Heart left ventricle (tissue), 16 donors: ENCODE measurements around the gene CSMD2. TPM values are rescaled to one million over a fixed set of nuclear protein-coding genes. Genes with fewer than 3 reads are reported as not detected.

Source experiments
- ATAC-seq, 4 donors: fragments of 200-7000 bp; cut with Tn5 transposase; one replicate each; pipeline ENCODE4 v1.9.1; 2020 to 2022; ENCODE audit warnings: moderate library complexity in 4 of 4, mild to moderate bottlenecking in 3 of 4, moderate number of reproducible peaks in 1 of 4
- DNase-seq, 5 donors: peaks; one replicate each; pipeline ENCODE4 v3.0.0-alpha.2; 2020
- H3K27ac ChIP-seq, 12 donors: fragments of 200-600 bp; sonication (generic) in 4 of 12; one replicate each; pipeline versions ENCODE4 v1.5.0 to v1.8.0; 2016 to 2022; ENCODE audit warnings: mild to moderate bottlenecking in 2 of 12
- H3K27me3 ChIP-seq, 9 donors: fragments of 200-600 bp; sonication (generic) in 2 of 9; one replicate each; pipeline versions ENCODE4 v1.5.1 to v1.8.0; 2016 to 2022; ENCODE audit warnings: mild to moderate bottlenecking in 3 of 9
- H3K36me3 ChIP-seq, 9 donors: fragments of 200-600 bp; sonication (generic) in 2 of 9; one replicate each; pipeline versions ENCODE4 v1.5.0 to v1.8.0; 2018 to 2022; ENCODE audit warnings: mild to moderate bottlenecking in 2 of 9
- H3K4me1 ChIP-seq, 12 donors: fragments of 200-600 bp; sonication (generic) in 4 of 12; one replicate each; pipeline versions ENCODE4 v1.5.0 to v1.8.0; 2016 to 2022; ENCODE audit warnings: mild to moderate bottlenecking in 3 of 12
- H3K4me3 ChIP-seq, 12 donors: fragments of 200-600 bp; sonication (generic) in 4 of 12; one replicate each; pipeline versions ENCODE4 v1.5.0 to v1.8.0; 2017 to 2022; ENCODE audit warnings: mild to moderate bottlenecking in 9 of 12, moderate library complexity in 4 of 12
- H3K9me3 ChIP-seq, 12 donors: fragments of 200-600 bp; sonication (generic) in 4 of 12; one replicate each; pipeline versions ENCODE4 v1.5.0 to v1.8.0; 2016 to 2022; ENCODE audit warnings: mild to moderate bottlenecking in 1 of 12
- CTCF ChIP-seq, 12 donors: fragments of 200-600 bp; sonication (generic) in 4 of 12; IDR thresholded peaks; one replicate each; pipeline versions ENCODE4 v1.5.0 to v1.8.0; 2018 to 2022; ENCODE audit warnings: antibody characterized with exemption in 12 of 12, mild to moderate bottlenecking in 5 of 12
- POLR2A ChIP-seq, 2 donors: fragments of 450-650 bp; IDR thresholded peaks; one replicate each; pipeline ENCODE4 v1.6.1; 2017; ENCODE audit warnings: antibody characterized with exemption in 2 of 2, mild to moderate bottlenecking in 2 of 2, moderate library complexity in 2 of 2
- WGBS, 4 donors: extraction: QIAGEN DNeasy Blood & Tissue Kit in 2 of 4; methylation state at CpG; one replicate each; pipeline versions ENCODE4 v1.1.5 to v1.1.7; 2013 to 2018; 5-methylcytosine and 5-hydroxymethylcytosine counted together
- intact Hi-C, 10 donors: fragments of 100-400 bp; cut with DNase I; formaldehyde crosslinking; loops; one replicate each; pipeline versions ENCODE4 v1.11.1 to v1.14.2; 2022
- polyA plus RNA-seq, 2 donors: library from polyadenylated mRNA; stranded (reverse); fragments of 200-250 nt; gene quantifications; one replicate each; pipeline ENCODE4 v1.2.3, GENCODE V29; 2013
- total RNA-seq, 9 donors: library from RNA; depleted of rRNA in 2 of 9; stranded (reverse); fragments of >200 nt in 2 of 9; fragmentation: NEBNext Ultra II Directional in 3 of 9; extraction: Animal tissue kit (Norgen Biotek cat#: 25700) in 3 of 9; gene quantifications; one replicate each; pipeline versions ENCODE4 v1.1.0 to v1.2.4, GENCODE V29; 2016 to 2023
- donor health status: ischemic (EF 13 %, LVEDD 7.1; RV severe dilation, severe dysfunction).
- donor health status: healthy with polysubstance abuse.
- donor health status: DM: no; HTN: yes; CAD: no.
- donor health status: DM: no; HTN: no; CAD: no.
- donor health status: ischemic (EF 25% LVEDD 6.9; RV normal size, moderate dysfunction).
- donor health status: ischemic (EF 25% LVEDD 5.7; RV mildly dilated, moderate dysfunction).
- donor health status: healthy.
- donor health status: DM: yes; HTN: yes; CAD: no.
- donor health status: ischemic (EF 35%, LVEDD 5.7; RV mildly dilated, moderate dysfunction).
- donor health status: nonischemic (EF 11% LVEDD 7.7; RV severe dilation, severe dysfunction).
- donor health status: DM: yes; HTN: yes; CAD: no.
- donor health status: PGD.
- donor health status: ischemic (EF 29% LVEDD 5.4; RV normal size, mild dysfunction).
- donor health status: nonischemic (EF 23%, LVEDD 6.1; RV moderate dilation, normal function).

Gene CSMD2
- total and polyA plus RNA-seq, 11 donors = 0.02 to 0.79 (median 0.22) TPM

- Histone ChIP-seq H3K9me3 (peaks cover 0 to 9% (median 0%) of the 10 kb centered on the region in 12 donors), H3K27ac (no peak overlapping the region), H3K27me3 (no peaks in the 10 kb centered on the region), H3K36me3 (no peaks in the 10 kb centered on the region), H3K4me1 (no peaks in the 10 kb centered on the region), H3K4me3 (no peak overlapping the region)
- TF ChIP-seq CTCF (IDR thresholded peaks at IDR 0.05) (no peak), POLR2A (IDR thresholded peaks at IDR 0.05) (no peak)
- DNase-seq (no peak), ATAC-seq (no peak)
- 75 to 82% (median 78%) methylated on average over 3 of the region's 3 CpGs for WGBS, 4 donors
- intact Hi-C loops = no loop called here
Measured at GRCh38 chr1:34050709-34051485, 114.1 kb downstream of the CSMD2 start.

- Histone ChIP-seq H3K4me3 (no peak overlapping the region), H3K36me3 (no peaks in the 10 kb centered on the region), H3K27me3 (no peaks in the 10 kb centered on the region), H3K9me3 (peaks cover 0 to 9% (median 0%) of the 10 kb centered on the region in 12 donors), H3K4me1 (no peaks in the 10 kb centered on the region), H3K27ac (no peak overlapping the region)
- DNase-seq (no peak), ATAC-seq (no peak)
- 59 to 100% (median 64%) methylated on average over 1 of the region's 1 CpG for WGBS, 4 donors
- intact Hi-C loops = no loop called here
- no peak for TF ChIP-seq POLR2A (IDR thresholded peaks at IDR 0.05)
- TF ChIP-seq CTCF (IDR thresholded peaks at IDR 0.05) = no peak
Measured at GRCh38 chr1:34049994-34050393, 115.0 kb downstream of the CSMD2 start.

- TF ChIP-seq CTCF (IDR thresholded peaks at IDR 0.05) = no peak
- H3K27ac ChIP-seq = no peak overlapping the region
- H3K27me3 ChIP-seq = no peaks in the 10 kb centered on the region
- no peaks in the 10 kb centered on the region for H3K36me3 ChIP-seq
- H3K9me3 ChIP-seq = peaks cover 0 to 9% (median 0%) of the 10 kb centered on the region in 12 donors
- ATAC-seq (no peak), DNase-seq (no peak)
- H3K4me1 ChIP-seq = peaks cover 0 to 2% (median 0%) of the 10 kb centered on the region in 12 donors
- intact Hi-C loops = no loop called here
- WGBS, 4 donors = 45 to 95% (median 71%) methylated on average over 2 of the region's 2 CpGs
- H3K4me3 ChIP-seq = no peak overlapping the region
Measured at GRCh38 chr1:34049477-34049876, 115.6 kb downstream of the CSMD2 start.

GRCh38 chr1:34037856-34038255 lies 127.2 kb downstream of the CSMD2 start:
- Histone ChIP-seq H3K27ac (no peak overlapping the region), H3K27me3 (no peaks in the 10 kb centered on the region), H3K4me1 (no peaks in the 10 kb centered on the region), H3K36me3 (no peaks in the 10 kb centered on the region), H3K4me3 (no peak overlapping the region), H3K9me3 (no peaks in the 10 kb centered on the region)
- no peak for TF ChIP-seq CTCF (IDR thresholded peaks at IDR 0.05)
- TF ChIP-seq POLR2A (IDR thresholded peaks at IDR 0.05) = no peak
- intact Hi-C loops = no loop called here
- 26 to 47% (median 40%) methylated on average over 7 of the region's 7 CpGs for WGBS, 4 donors
- ATAC-seq (no peak), DNase-seq (no peak)
